Common myeloid progenitor, CD34-positive (primary cell): ENCODE results near the gene MBOAT1. TPM values are rescaled to one million over a fixed set of nuclear protein-coding genes. Genes with fewer than 3 reads are reported as not detected.

ENCODE experiments used
- CTCF ChIA-PET: fragments of 350-600 bp; sonication (Branson Sonifier 250); formaldehyde crosslinking; loops from one replicate; lab custom pipeline; 2021; ENCODE audit warnings: antibody characterized with exemption; lab: Charles Lee
- POLR2A ChIA-PET: fragments of 350-600 bp; sonication (Branson Sonifier 250); formaldehyde crosslinking; loops from one replicate; lab custom pipeline; 2021; ENCODE audit warnings: antibody characterized with exemption; lab: Charles Lee
- DNase-seq, 3 donors: peaks; one replicate each; pipeline versions ENCODE4 v3.0.0 to v3.0.0-alpha.2; 2013
- H3K27ac ChIP-seq, 2 experiments: 1 replicate in 1 of 2; 2 replicates in 1 of 2; pipeline ENCODE4 v1.7.0; 2013; ENCODE audit warnings: inconsistent platforms in 2 of 2, low read length in 2 of 2, mild to moderate bottlenecking in 2 of 2, low read depth in 1 of 2, moderate library complexity in 1 of 2; ENCODE audit not compliant: severe bottlenecking in 2 of 2, insufficient read depth in 1 of 2, poor library complexity in 1 of 2
- H3K27me3 ChIP-seq, 5 experiments: replicated peaks in 2 of 5; 1 replicate in 3 of 5; 2 replicates in 2 of 5; pipeline versions ENCODE4 v1.6.1 to v1.7.0; 2013; ENCODE audit warnings: low read length in 4 of 5, mild to moderate bottlenecking in 2 of 5, moderate library complexity in 2 of 5, inconsistent platforms in 1 of 5; ENCODE audit not compliant: insufficient read depth in 5 of 5, control insufficient read depth in 4 of 5
- H3K36me3 ChIP-seq, 4 experiments: 1 replicate in 2 of 4; 2 replicates in 2 of 4; pipeline versions ENCODE4 v1.6.1 to v1.7.0; 2013; ENCODE audit warnings: low read length in 3 of 4, control low read depth in 1 of 4, mild to moderate bottlenecking in 1 of 4; ENCODE audit not compliant: control insufficient read depth in 4 of 4, insufficient read depth in 4 of 4
- H3K4me1 ChIP-seq, 4 experiments: 1 replicate in 3 of 4; 2 replicates in 1 of 4; pipeline versions ENCODE4 v1.6.1 to v1.7.1; 2013; ENCODE audit warnings: low read length in 3 of 4, mild to moderate bottlenecking in 3 of 4, control low read depth in 1 of 4, inconsistent platforms in 1 of 4, moderate library complexity in 1 of 4; ENCODE audit not compliant: control insufficient read depth in 4 of 4, insufficient read depth in 4 of 4; ENCODE audit errors: control extremely low read depth in 1 of 4
- H3K4me3 ChIP-seq, 7 experiments: 1 replicate in 4 of 7; 2 replicates in 3 of 7; pipeline versions ENCODE4 v1.5.1 to v1.7.0; 2013; ENCODE audit warnings: mild to moderate bottlenecking in 7 of 7, low read length in 6 of 7, moderate library complexity in 6 of 7, inconsistent platforms in 2 of 7, low read depth in 2 of 7, control low read depth in 1 of 7; ENCODE audit not compliant: insufficient read depth in 4 of 7, control insufficient read depth in 1 of 7; ENCODE audit errors: extremely low read depth in 1 of 7
- H3K9me3 ChIP-seq, 5 experiments: 1 replicate in 4 of 5; 2 replicates in 1 of 5; pipeline versions ENCODE4 v1.6.1 to v1.7.1; 2013; ENCODE audit warnings: low read length in 4 of 5, mild to moderate bottlenecking in 2 of 5, inconsistent platforms in 1 of 5, low read depth in 1 of 5, moderate library complexity in 1 of 5; ENCODE audit not compliant: control insufficient read depth in 4 of 5, insufficient read depth in 2 of 5; ENCODE audit errors: control extremely low read depth in 1 of 5
- WGBS: methylation state at CpG from one replicate; pipeline ENCODE4 v1.1.5; 2013; ENCODE audit not compliant: insufficient coverage; 5-methylcytosine and 5-hydroxymethylcytosine counted together
- polyA plus RNA-seq: library from polyadenylated mRNA; unstranded; fragments of 120-200 nt; gene quantifications from one replicate; pipeline ENCODE4 v1.2.1, GENCODE V29; 2013

MBOAT1 gene
- 21.9 TPM for polyA plus RNA-seq

- under 1% methylated on average over 39 of the region's 60 CpGs for WGBS
- Histone ChIP-seq H3K4me3 (peak within 1 kb of the TSS; percentile 75 to 91 (median 81)), H3K27ac (peak within 1 kb of the TSS; percentile 56 to 80), H3K9me3 (no peaks in the 10 kb centered on the region), H3K36me3 (no peaks in the 10 kb centered on the region), H3K4me1 (peaks cover 5 to 44% (median 36%) of the 10 kb centered on the region in 4 experiments), H3K27me3 (no peaks in the 10 kb centered on the region)
- DNase-seq, result peak; percentile 82 to 95 (median 93)
- POLR2A ChIA-PET, result interaction anchor here (0.6 to 1.1 kb wide), 2 partner anchors 190 to 897 kb away, joined by 3 to 4 read pairs; no protein-coding TSS in a partner anchor
- CTCF ChIA-PET, result interaction anchor here (0.8 to 1.7 kb wide), 7 partner anchors 11 to 272 kb away, joined by 3 to 7 read pairs (median 4); no protein-coding TSS in a partner anchor
Observed at GRCh38 chr6:20212392-20213111, at the start of gene MBOAT1. Gene MBOAT1, minus strand, starts transcription at chr6:20212469. Its CDS starts 235 bp downstream, at chr6:20212234.

GRCh38 chr6:20261685-20262084, 49.4 kb upstream of the MBOAT1 start:
- Histone ChIP-seq H3K4me3 (no peak overlapping the region), H3K9me3 (peaks cover 0 to 4% (median 0%) of the 10 kb centered on the region in 5 experiments), H3K27me3 (no peaks in the 10 kb centered on the region), H3K27ac (no peak overlapping the region), H3K4me1 (peaks cover 0 to 6% (median under 1%) of the 10 kb centered on the region in 4 experiments), H3K36me3 (no peaks in the 10 kb centered on the region)
- ChIA-PET CTCF (no interaction called here), POLR2A (no interaction called here)
- no peak for DNase-seq
- WGBS, result no CpG with 5 or more reads among the region's 2 CpGs

DNA sequence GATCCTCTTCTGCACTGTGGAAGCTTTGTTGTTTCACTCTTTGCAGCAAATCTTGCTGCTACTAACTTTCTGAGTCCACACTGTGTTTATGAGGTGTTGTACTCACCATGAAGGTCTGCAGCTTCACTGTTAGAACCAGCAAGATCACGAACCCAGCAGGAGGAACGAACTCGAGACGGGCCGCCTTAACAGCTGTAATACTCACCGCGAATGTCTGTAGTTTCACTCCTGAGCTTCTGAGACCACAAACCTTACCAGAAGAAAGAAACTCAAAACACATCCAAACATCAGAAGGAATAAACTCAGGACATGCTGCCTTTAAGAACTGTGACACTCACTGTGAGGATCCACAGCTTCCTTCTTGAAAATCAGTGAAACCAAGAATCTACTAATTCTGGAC, 48.1 kb upstream of the MBOAT1 start:
- POLR2A ChIA-PET, result no interaction called here

GRCh38 chr6:20259316-20260049, 47.2 kb upstream of the MBOAT1 start:
- no peaks in the 10 kb centered on the region for H3K4me1 ChIP-seq
- no peak overlapping the region for H3K27ac ChIP-seq
- 97% methylated on average over 47 of the region's 48 CpGs for WGBS
- ChIA-PET CTCF (interaction anchor here (1.3 to 1.8 kb wide), 2 partner anchors 11 to 13 kb away, joined by 3 to 5 read pairs; no protein-coding TSS in a partner anchor), POLR2A (no interaction called here)
- no peaks in the 10 kb centered on the region for H3K27me3 ChIP-seq
- no peak overlapping the region for H3K4me3 ChIP-seq
- H3K9me3 ChIP-seq, result peaks cover 0 to 4% (median 0%) of the 10 kb centered on the region in 5 experiments
- no peaks in the 10 kb centered on the region for H3K36me3 ChIP-seq
- DNase-seq, result no peak

More for the DNA sequence above, 48.1 kb upstream of the MBOAT1 start:
- no peaks in the 10 kb centered on the region for H3K36me3 ChIP-seq
- H3K4me3 ChIP-seq, result no peak overlapping the region
- H3K9me3 ChIP-seq, result peaks cover 0 to 4% (median 0%) of the 10 kb centered on the region in 5 experiments
- no peak for DNase-seq
- CTCF ChIA-PET, result interaction anchor here (0.7 to 1.3 kb wide), 2 partner anchors 10 to 44 kb away, joined by 3 read pairs; no protein-coding TSS in a partner anchor
- 100% methylated on average over 3 of the region's 7 CpGs for WGBS
- H3K27ac ChIP-seq, result no peak overlapping the region
- no peaks in the 10 kb centered on the region for H3K27me3 ChIP-seq
- H3K4me1 ChIP-seq, result no peaks in the 10 kb centered on the region

GRCh38 chr6:20255428-20255827, 43.2 kb upstream of the MBOAT1 start:
- Histone ChIP-seq H3K27me3 (no peaks in the 10 kb centered on the region), H3K4me1 (no peaks in the 10 kb centered on the region), H3K4me3 (no peak overlapping the region), H3K9me3 (no peaks in the 10 kb centered on the region), H3K27ac (no peak overlapping the region), H3K36me3 (no peaks in the 10 kb centered on the region)
- ChIA-PET CTCF (interaction anchor here (1.5 kb wide), 1 partner anchor 16 kb away, joined by 3 read pairs; no protein-coding TSS in a partner anchor), POLR2A (no interaction called here)
- no peak for DNase-seq

DNA sequence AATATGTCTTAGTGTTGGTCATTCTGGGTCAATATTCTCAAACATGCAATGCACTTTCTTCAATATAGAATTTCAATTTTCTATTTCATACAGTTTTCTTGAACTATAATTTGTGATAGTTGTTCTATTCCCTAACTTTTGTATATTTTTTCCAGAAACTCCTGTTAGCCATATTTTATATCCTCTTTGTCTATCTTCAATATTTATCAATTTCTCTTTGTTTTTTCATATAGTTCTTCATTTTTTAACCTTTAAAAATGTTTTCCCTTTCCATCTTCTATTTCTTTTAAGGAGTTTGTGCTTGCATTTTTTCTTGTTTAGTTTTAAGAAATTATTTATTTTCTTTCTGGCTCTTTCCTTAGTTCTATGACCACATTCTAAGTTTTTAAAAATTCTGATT, 42.0 kb upstream of the MBOAT1 start:
- ChIA-PET POLR2A (no interaction called here), CTCF (interaction anchor here (1.5 kb wide), 1 partner anchor 17 kb away, joined by 3 read pairs; no protein-coding TSS in a partner anchor)
- Histone ChIP-seq H3K27me3 (no peaks in the 10 kb centered on the region), H3K36me3 (no peaks in the 10 kb centered on the region), H3K9me3 (no peaks in the 10 kb centered on the region), H3K4me1 (no peaks in the 10 kb centered on the region), H3K4me3 (no peak overlapping the region), H3K27ac (no peak overlapping the region)
- DNase-seq, result no peak

DNA sequence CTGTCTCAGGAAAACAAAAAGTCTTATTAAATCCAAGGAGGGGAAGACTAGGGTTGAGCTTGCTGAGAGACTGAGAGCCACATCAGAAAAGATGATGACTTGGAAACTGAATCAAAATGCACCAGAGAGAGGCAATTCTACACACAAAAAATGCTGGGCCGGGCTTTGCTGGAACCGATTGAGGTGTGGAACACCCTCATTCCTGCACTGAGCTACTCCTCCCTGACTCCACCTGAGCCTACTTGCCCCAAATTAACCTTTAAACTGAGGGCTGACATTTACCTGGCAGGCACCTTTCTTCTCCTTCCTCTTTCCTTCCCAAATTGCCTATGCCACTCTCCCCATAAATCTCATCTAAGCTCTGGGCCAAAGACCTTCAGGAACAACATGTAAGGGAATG, 40.8 kb upstream of the MBOAT1 start:
- H3K4me1 ChIP-seq, result no peaks in the 10 kb centered on the region
- H3K36me3 ChIP-seq, result no peaks in the 10 kb centered on the region
- ChIA-PET CTCF (no interaction called here), POLR2A (no interaction called here)
- no peaks in the 10 kb centered on the region for H3K9me3 ChIP-seq
- H3K27ac ChIP-seq, result no peak overlapping the region
- 61% methylated on average over 2 of the region's 2 CpGs for WGBS
- H3K4me3 ChIP-seq, result no peak overlapping the region
- DNase-seq, result no peak
- no peaks in the 10 kb centered on the region for H3K27me3 ChIP-seq
